ENCODE measurements around the gene UQCRQ. TPM values are rescaled to one million over a fixed set of nuclear protein-coding genes. Genes with fewer than 3 reads are reported as not detected.
A peak's percentile ranks its signal among the peaks of the same experiment; 100 is the strongest.

UQCRQ gene
- total and polyA plus RNA-seq, 2 of the 13 experiments (the other 11 are each of a cell fraction or from before 2014, with no cell fraction given) = 257 to 575 TPM

- intact Hi-C loops (cut with micrococcal nuclease; ENCODE audit: unreplicated experiment) (no loop called here), in situ Hi-C loops (cut with HindIII; ENCODE audit: extremely low pct_ligation_motif_present, low pct_unique_long_range_greater_than_20kb) (loop anchor here (5.0 kb wide), 1 partner anchor 40 kb away; the partner anchor contains the start of gene SHROOM1)
- peaks cover 90% of the 10 kb centered on the region for H3K4me1 ChIP-seq (ENCODE audit: insufficient read depth, low read length)
- peak overlapping the region; percentile 95 for H3K27ac ChIP-seq (ENCODE audit: extremely low read length, insufficient read depth, low read length)
- H3K4me3 ChIP-seq (replicated peaks in 1 of 3; ENCODE audit: insufficient read depth in 1 of 3, low read depth in 2 of 3, low read length in 3 of 3) = no peak overlapping the region; a peak in 1 of 6 replicates
- H4K20me1 ChIP-seq (ENCODE audit: insufficient read depth, low read length) = no peaks in the 10 kb centered on the region
- no peaks in the 10 kb centered on the region; a peak in 1 of 5 replicates for H3K27me3 ChIP-seq (ENCODE audit: control insufficient read depth in 1 of 2, insufficient read depth in 2 of 2, low read length in 2 of 2)
- BruUV-seq (replicated peaks) = TSS peak; percentile 39
- no peak overlapping the region for H2AFZ ChIP-seq (ENCODE audit: low read length)
- H3K9ac ChIP-seq (ENCODE audit: insufficient read depth, low read depth, low read length) = peak overlapping the region; percentile 67
- H3K9me3 ChIP-seq (ENCODE audit: low read length) = no peaks in the 10 kb centered on the region
- H3K79me2 ChIP-seq (ENCODE audit: insufficient read depth, low read length) = peaks cover 17% of the 10 kb centered on the region
- H3K36me3 ChIP-seq (replicated peaks in 1 of 2; ENCODE audit: control insufficient read depth in 1 of 2, insufficient read depth in 2 of 2, low read length in 2 of 2) = peaks cover 2 to 20% of the 10 kb centered on the region in 2 experiments; a peak in 3 of 5 replicates
- no peak for DNase-seq (ENCODE audit: low spot score)
- peak overlapping the region; percentile 80 for H3K4me2 ChIP-seq (ENCODE audit: low read depth, low read length)
- FAIRE-seq = no peak
- ATAC-seq = peak; percentile 1; the same call in 2 of the 3 replicates
- POLR2A ChIA-PET = interaction anchor here (0.8 to 3.3 kb wide), 5 partner anchors 9 to 97 kb away, joined by 3 to 26 read pairs (median 4); partner anchors contain the start of gene SHROOM1
- 89% methylated on average over 1 of the region's 1 CpG for WGBS (ENCODE audit: low lambda C conversion rate)
- CTCF ChIA-PET (ENCODE audit: low intra/inter-chr PET ratio, low total read pairs) = interaction anchor here (1.0 kb wide), 1 partner anchor 65 kb away, joined by 3 read pairs; no protein-coding TSS in a partner anchor
- no peak for TF ChIP-seq ZBTB26 (CRISPR knock-in tag; IDR thresholded peaks at IDR 0.05; ENCODE audit: borderline replicate concordance)
- TF ChIP-seq HBP1 (CRISPR knock-in tag; IDR thresholded peaks at IDR 0.05; ENCODE audit: low read depth) = 0 out of 2 replicates have a peak, but pooled peaks have one; percentile 2
- TF ChIP-seq TP53 (CRISPR knock-in tag; conservative IDR thresholded peaks at IDR 0.05) = no peak
- no peak for TF ChIP-seq MIER3 (CRISPR knock-in tag; IDR thresholded peaks at IDR 0.05; ENCODE audit: borderline replicate concordance)
- 0 out of 2 replicates have a peak, but pooled peaks have one; percentile 15 for TF ChIP-seq ZNF691 (CRISPR knock-in tag; IDR thresholded peaks at IDR 0.05; ENCODE audit: borderline replicate concordance, low read depth)
- 0 out of 2 replicates have a peak, but pooled peaks have one; percentile 25 for TF ChIP-seq SIX1 (CRISPR knock-in tag; IDR thresholded peaks at IDR 0.05; ENCODE audit: borderline replicate concordance)
- 0 out of 2 replicates have a peak, but pooled peaks have one; percentile 38 for TF ChIP-seq ZNF766 (CRISPR knock-in tag; IDR thresholded peaks at IDR 0.05; ENCODE audit: borderline replicate concordance)
- TF ChIP-seq NFYC (CRISPR knock-in tag; IDR thresholded peaks at IDR 0.05) = no peak
- TF ChIP-seq RAD51 (IDR thresholded peaks at IDR 0.05; ENCODE audit: borderline replicate concordance) = no peak
- no peak for TF ChIP-seq KDM5B (CRISPR knock-in tag; IDR thresholded peaks at IDR 0.05; ENCODE audit: borderline replicate concordance)
- TF ChIP-seq JUND (CRISPR knock-in tag; IDR thresholded peaks at IDR 0.05) = no peak
- no peak for TF ChIP-seq NR2F2 (IDR thresholded peaks at IDR 0.05; ENCODE audit: borderline replicate concordance, low read depth)
- 0 out of 2 replicates have a peak, but pooled peaks have one; percentile 13 for TF ChIP-seq ZNF124 (CRISPR knock-in tag; IDR thresholded peaks at IDR 0.05)
- TF ChIP-seq EED (CRISPR knock-in tag; IDR thresholded peaks at IDR 0.05) = no peak
- no peak for TF ChIP-seq ONECUT2 (CRISPR knock-in tag; IDR thresholded peaks at IDR 0.05)
- TF ChIP-seq SSRP1 (CRISPR knock-in tag; IDR thresholded peaks at IDR 0.05) = 0 out of 2 replicates have a peak, but pooled peaks have one; percentile 38
- TF ChIP-seq HNF4G (IDR thresholded peaks at IDR 0.05; ENCODE audit: borderline replicate concordance, low read depth, low read length) = peak; percentile 11; the same call in 1 of the 2 replicates
- TF ChIP-seq HNF4G (CRISPR knock-in tag; IDR thresholded peaks at IDR 0.05; ENCODE audit: borderline replicate concordance, low read depth) = no peak
- no peak for TF ChIP-seq ZNF335 (CRISPR knock-in tag; IDR thresholded peaks at IDR 0.05)
- TF ChIP-seq ZEB1 (IDR thresholded peaks at IDR 0.05; ENCODE audit: insufficient replicate concordance, low read depth) = peak; percentile 12
- TF ChIP-seq BRCA1 (CRISPR knock-in tag; IDR thresholded peaks at IDR 0.05) = 0 out of 2 replicates have a peak, but pooled peaks have one; percentile 38
- TF ChIP-seq PHF5A (CRISPR knock-in tag; IDR thresholded peaks at IDR 0.05; ENCODE audit: low read depth, unreplicated experiment) = peak; percentile 1
- TF ChIP-seq ZNF746 (CRISPR knock-in tag; IDR thresholded peaks at IDR 0.05) = no peak
- TF ChIP-seq NR2C2 (CRISPR knock-in tag; IDR thresholded peaks at IDR 0.05; ENCODE audit: borderline replicate concordance) = no peak
These were observed 6.3 kb downstream of the UQCRQ start for GRCh38 chr5:132872788-132873118.
